DND-41 (cell line): ENCODE results near the gene CCNY.
A peak's percentile ranks its signal among the peaks of the same experiment; 100 is the strongest.

Source experiments
- ATAC-seq: fragments of 200-7000 bp; cut with Tn5 transposase; 3 replicates; pipeline ENCODE4 v1.9.1; 2021; ENCODE audit warnings: low read depth; ENCODE audit not compliant: insufficient read depth
- DNase-seq: peaks from one replicate; pipeline ENCODE4 v3.0.0-alpha.2; 2020
- H2AFZ ChIP-seq: 2 replicates; pipeline ENCODE4 v1.6.0; 2012; ENCODE audit warnings: low read depth, low read length
- H3K27ac ChIP-seq: 2 replicates; pipeline ENCODE4 v1.5.1; 2012; ENCODE audit warnings: low read length, inconsistent platforms
- H3K27me3 ChIP-seq: fragments of 200-600 bp; sonication (generic); 2 replicates; pipeline ENCODE4 v1.6.0; 2012; ENCODE audit warnings: low read length, mild to moderate bottlenecking, inconsistent platforms; ENCODE audit not compliant: insufficient read depth, poor library complexity
- H3K36me3 ChIP-seq: 2 replicates; pipeline ENCODE4 v1.5.1; 2012; ENCODE audit warnings: low read length, inconsistent platforms; ENCODE audit not compliant: insufficient read depth
- H3K4me1 ChIP-seq: 2 replicates; pipeline ENCODE4 v1.5.1; 2012; ENCODE audit warnings: mild to moderate bottlenecking, low read length; ENCODE audit not compliant: insufficient read depth
- H3K4me2 ChIP-seq: 2 replicates; pipeline ENCODE4 v1.6.0; 2012; ENCODE audit warnings: mild to moderate bottlenecking, moderate library complexity, low read length, inconsistent platforms; ENCODE audit not compliant: insufficient read depth
- H3K4me3 ChIP-seq, 2 experiments: fragments of 200-600 bp in 1 of 2; shearing (Covaris generic) in 1 of 2; 2 replicates each; pipeline ENCODE4 v1.5.1; 2012 to 2016; ENCODE audit warnings: inconsistent platforms in 2 of 2, low read length in 2 of 2, mild to moderate bottlenecking in 2 of 2, low read depth in 1 of 2, moderate library complexity in 1 of 2
- H3K79me2 ChIP-seq: 2 replicates; pipeline ENCODE4 v1.6.0; 2012; ENCODE audit warnings: low read length, inconsistent platforms; ENCODE audit not compliant: insufficient read depth
- H3K9ac ChIP-seq: 2 replicates; pipeline ENCODE4 v1.6.0; 2012; ENCODE audit warnings: low read depth, mild to moderate bottlenecking, inconsistent platforms, low read length, moderate library complexity
- H3K9me3 ChIP-seq: 2 replicates; pipeline ENCODE4 v1.5.1; 2012; ENCODE audit warnings: low read length, moderate library complexity, mild to moderate bottlenecking, inconsistent platforms; ENCODE audit not compliant: insufficient read depth, severe bottlenecking
- H4K20me1 ChIP-seq: 2 replicates; pipeline ENCODE4 v1.6.0; 2012; ENCODE audit warnings: low read length; ENCODE audit not compliant: insufficient read depth
- CTCF ChIP-seq: IDR thresholded peaks from 2 replicates; pipeline ENCODE4 v1.5.1; 2012; ENCODE audit warnings: borderline replicate concordance, low read length, moderate library complexity, mild to moderate bottlenecking; ENCODE audit not compliant: poor library complexity, severe bottlenecking; ENCODE audit errors: extremely low read depth
- EZH2 ChIP-seq: IDR thresholded peaks from 3 replicates; pipeline ENCODE4 v1.6.1; 2012; ENCODE audit warnings: borderline replicate concordance, low read depth, mild to moderate bottlenecking, moderate library complexity, low read length, inconsistent platforms; ENCODE audit not compliant: severe bottlenecking

CCNY gene

DNA sequence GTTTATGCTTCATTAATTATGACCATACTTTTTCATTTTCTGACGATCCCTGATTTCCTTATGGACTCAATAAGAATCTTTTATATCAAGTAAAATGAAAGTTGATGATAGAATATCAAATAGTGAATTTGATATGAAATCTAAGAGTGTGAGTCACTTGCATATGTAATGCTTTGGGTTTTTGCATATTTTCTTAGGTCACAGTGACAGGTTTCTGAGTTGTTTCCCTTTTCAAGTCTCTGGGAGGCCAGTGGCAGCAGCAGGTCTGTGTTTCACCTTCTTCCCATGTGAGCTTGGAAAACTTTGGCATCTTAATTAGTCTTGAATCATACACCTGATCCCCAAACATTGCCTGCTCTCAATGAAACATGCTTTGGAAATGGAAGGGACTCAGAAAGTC, 234.1 kb downstream of the CCNY start:
- H3K27me3 ChIP-seq = no peaks in the 10 kb centered on the region
- no peak for ATAC-seq
- H3K4me2 ChIP-seq = no peak overlapping the region
- H2AFZ ChIP-seq = no peak overlapping the region
- H3K4me3 ChIP-seq = no peak overlapping the region
- H3K9ac ChIP-seq = no peak overlapping the region
- H3K36me3 ChIP-seq = peaks cover 33% of the 10 kb centered on the region
- H3K4me1 ChIP-seq = no peaks in the 10 kb centered on the region
- H4K20me1 ChIP-seq = no peaks in the 10 kb centered on the region
- H3K27ac ChIP-seq = no peak overlapping the region
- H3K9me3 ChIP-seq = no peaks in the 10 kb centered on the region
- H3K79me2 ChIP-seq = no peaks in the 10 kb centered on the region
- DNase-seq = no peak
- no peak for TF ChIP-seq CTCF
- no peak for TF ChIP-seq EZH2

DNA sequence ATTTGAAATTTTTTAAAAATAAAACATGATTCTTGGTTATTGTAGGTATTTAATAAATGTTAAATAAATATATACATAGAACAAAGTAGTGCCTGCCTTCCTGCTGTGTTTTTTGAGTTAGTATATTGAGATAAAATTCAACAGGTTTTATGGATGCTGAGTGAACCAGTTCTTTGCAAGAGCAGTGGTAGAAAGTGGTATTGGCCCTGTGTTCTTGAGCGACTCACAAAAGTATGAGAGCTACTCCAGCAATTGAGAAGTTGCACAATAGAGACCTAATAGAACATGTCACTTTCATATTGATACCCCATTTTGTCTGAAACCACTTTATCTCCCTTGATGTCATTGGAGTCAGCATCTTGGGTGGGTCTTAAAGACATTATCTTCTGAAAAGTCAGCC, 236.3 kb downstream of the CCNY start:
- H3K9ac ChIP-seq = no peak overlapping the region
- H3K4me2 ChIP-seq = no peak overlapping the region
- no peak overlapping the region for H3K4me3 ChIP-seq
- no peaks in the 10 kb centered on the region for H3K9me3 ChIP-seq
- H2AFZ ChIP-seq = no peak overlapping the region
- peaks cover 21% of the 10 kb centered on the region for H3K36me3 ChIP-seq
- H3K27me3 ChIP-seq = no peaks in the 10 kb centered on the region
- H3K4me1 ChIP-seq = no peaks in the 10 kb centered on the region
- no peaks in the 10 kb centered on the region for H3K79me2 ChIP-seq
- no peak for TF ChIP-seq EZH2
- no peak for TF ChIP-seq CTCF
- ATAC-seq (no peak), DNase-seq (no peak)
- no peaks in the 10 kb centered on the region for H4K20me1 ChIP-seq
- no peak overlapping the region for H3K27ac ChIP-seq

GRCh38 chr10:35573796-35574195, 237.5 kb downstream of the CCNY start:
- H3K9me3 ChIP-seq = no peaks in the 10 kb centered on the region
- DNase-seq (no peak), ATAC-seq (no peak)
- H3K36me3 ChIP-seq = peaks cover 11% of the 10 kb centered on the region
- H3K27ac ChIP-seq = no peak overlapping the region
- H4K20me1 ChIP-seq = no peaks in the 10 kb centered on the region
- H3K9ac ChIP-seq = no peak overlapping the region
- H3K27me3 ChIP-seq = no peaks in the 10 kb centered on the region
- no peak for TF ChIP-seq EZH2
- no peak for TF ChIP-seq CTCF
- H3K4me2 ChIP-seq = no peak overlapping the region
- no peaks in the 10 kb centered on the region for H3K79me2 ChIP-seq
- no peak overlapping the region for H3K4me3 ChIP-seq
- H3K4me1 ChIP-seq = no peaks in the 10 kb centered on the region
- no peak overlapping the region for H2AFZ ChIP-seq

GRCh38 chr10:35574924-35575352, 238.6 kb downstream of the CCNY start:
- no peak overlapping the region for H3K4me2 ChIP-seq
- ATAC-seq (no peak), DNase-seq (no peak)
- H3K36me3 ChIP-seq = peaks cover 6% of the 10 kb centered on the region; the same call in 1 of the 2 replicates
- H3K9me3 ChIP-seq = no peaks in the 10 kb centered on the region
- no peaks in the 10 kb centered on the region for H3K4me1 ChIP-seq
- TF ChIP-seq CTCF = peak; percentile 49
- no peak for TF ChIP-seq EZH2
- no peak overlapping the region for H2AFZ ChIP-seq
- H3K4me3 ChIP-seq = no peak overlapping the region
- no peak overlapping the region for H3K27ac ChIP-seq
- H3K79me2 ChIP-seq = no peaks in the 10 kb centered on the region
- H3K9ac ChIP-seq = no peak overlapping the region
- no peaks in the 10 kb centered on the region for H4K20me1 ChIP-seq
- H3K27me3 ChIP-seq = no peaks in the 10 kb centered on the region
